Activated CD4-positive, alpha-beta memory T cell treated with anti-CD3 and anti-CD28 coated beads, Interleukin-2, amount 10 ng/mL, durations not matched to agents 7 days and 5 days (primary cell): ENCODE data around the gene MAP3K4. TPM values are rescaled to one million over a fixed set of nuclear protein-coding genes. Genes with fewer than 3 reads are reported as not detected.

Experiments used
- CTCF ChIA-PET: fragments of 350-600 bp; sonication (Branson Sonifier 250); formaldehyde crosslinking; loops from one replicate; lab custom pipeline; 2021; ENCODE audit warnings: antibody characterized with exemption, inconsistent platforms; lab: Charles Lee
- POLR2A ChIA-PET: fragments of 350-600 bp; sonication (Branson Sonifier 250); formaldehyde crosslinking; loops from one replicate; lab custom pipeline; 2021; ENCODE audit warnings: antibody characterized with exemption; lab: Charles Lee
- DNase-seq: peaks from one replicate; pipeline ENCODE4 v3.0.0-alpha.2; 2020
- H3K27ac Mint-ChIP-seq: one replicate; pipeline ENCODE4 v1.8.0; 2021; ENCODE audit warnings: mild to moderate bottlenecking, mixed read lengths
- H3K27me3 Mint-ChIP-seq: one replicate; pipeline ENCODE4 v1.8.0; 2021; ENCODE audit warnings: mixed read lengths
- H3K36me3 Mint-ChIP-seq: one replicate; pipeline ENCODE4 v1.8.0; 2021; ENCODE audit warnings: low read depth, mixed read lengths
- H3K4me1 Mint-ChIP-seq: one replicate; pipeline ENCODE4 v1.8.0; 2021; ENCODE audit warnings: mixed read lengths
- H3K4me3 Mint-ChIP-seq: one replicate; pipeline ENCODE4 v1.8.0; 2021; ENCODE audit warnings: mild to moderate bottlenecking, mixed read lengths
- H3K9me3 Mint-ChIP-seq: one replicate; pipeline ENCODE4 v1.8.0; 2021; ENCODE audit warnings: mixed read lengths
- total RNA-seq, 2 experiments: library from RNA; stranded (reverse); gene quantifications; one replicate each; pipeline ENCODE4 v1.2.3, GENCODE V29; 2021

Gene MAP3K4
- total RNA-seq, 2 experiments from 2014 or later = 40.0 to 50.6 TPM

GRCh38 chr6:161064915-161065314 is 73.3 kb downstream of the MAP3K4 start:
- Mint-ChIP-seq H3K36me3 (peaks cover 6% of the 10 kb centered on the region), H3K27ac (no peak overlapping the region), H3K4me3 (no peak overlapping the region), H3K4me1 (peaks cover 2% of the 10 kb centered on the region), H3K9me3 (no peaks in the 10 kb centered on the region), H3K27me3 (no peaks in the 10 kb centered on the region)
- ChIA-PET POLR2A (no interaction called here), CTCF (no interaction called here)
- no peak for DNase-seq

GRCh38 chr6:161066511-161066910 is 74.9 kb downstream of the MAP3K4 start:
- DNase-seq = no peak
- ChIA-PET POLR2A (no interaction called here), CTCF (no interaction called here)
- Mint-ChIP-seq H3K27ac (no peak overlapping the region), H3K4me1 (peaks cover 2% of the 10 kb centered on the region), H3K27me3 (no peaks in the 10 kb centered on the region), H3K36me3 (peaks cover 5% of the 10 kb centered on the region), H3K9me3 (no peaks in the 10 kb centered on the region), H3K4me3 (no peak overlapping the region)

DNA sequence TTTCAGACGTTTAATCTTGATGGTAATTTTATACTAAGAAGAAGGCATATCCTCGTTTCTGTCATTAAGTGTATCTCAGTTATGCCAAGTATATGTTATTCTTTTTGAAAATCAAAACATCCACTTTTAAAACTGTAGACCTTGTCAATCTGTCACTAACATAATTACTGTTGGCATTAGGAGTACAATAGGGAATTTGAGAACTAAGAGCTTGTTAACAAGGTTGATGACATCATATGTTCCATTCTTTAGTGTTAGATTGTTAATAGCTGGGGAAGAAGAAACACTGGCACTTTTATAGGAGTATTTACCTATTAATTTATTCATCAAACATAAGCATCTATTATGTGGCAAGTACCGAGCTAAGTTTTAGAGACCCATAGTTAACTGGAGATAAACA is 76.2 kb downstream of the MAP3K4 start:
- CTCF ChIA-PET = no interaction called here
- H3K9me3 Mint-ChIP-seq = no peaks in the 10 kb centered on the region

DNA sequence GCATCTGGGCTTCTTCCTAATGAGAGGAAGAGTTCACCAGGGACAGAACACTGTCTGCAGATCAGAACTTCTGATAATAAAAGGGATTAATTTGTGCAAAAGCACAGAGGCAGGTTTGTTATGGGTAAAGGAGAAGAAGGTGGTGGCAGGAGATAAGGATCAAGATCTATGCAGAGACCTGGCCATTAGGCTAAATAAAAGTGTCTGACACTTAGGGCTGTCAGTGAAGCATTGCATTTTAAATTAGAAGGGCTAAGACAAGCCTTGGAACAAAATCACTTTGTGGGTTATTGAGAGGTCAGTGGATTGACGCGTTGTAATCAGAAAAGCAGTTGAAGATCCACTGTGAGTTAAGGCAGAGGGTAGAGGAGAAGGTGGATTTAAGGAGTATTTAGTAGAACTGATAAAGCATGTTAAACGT is 76.8 kb downstream of the MAP3K4 start:
- ChIA-PET CTCF (no interaction called here), POLR2A (no interaction called here)
- no peaks in the 10 kb centered on the region for H3K27me3 Mint-ChIP-seq
- peaks cover 2% of the 10 kb centered on the region for H3K4me1 Mint-ChIP-seq
- no peak overlapping the region for H3K27ac Mint-ChIP-seq
- H3K36me3 Mint-ChIP-seq = peaks cover 6% of the 10 kb centered on the region
- DNase-seq = no peak
- H3K9me3 Mint-ChIP-seq = no peaks in the 10 kb centered on the region
- H3K4me3 Mint-ChIP-seq = no peak overlapping the region

More for the DNA sequence above, 76.2 kb downstream of the MAP3K4 start:
- H3K4me1 Mint-ChIP-seq = peaks cover 2% of the 10 kb centered on the region
- H3K27me3 Mint-ChIP-seq = no peaks in the 10 kb centered on the region
- no peak overlapping the region for H3K27ac Mint-ChIP-seq
- POLR2A ChIA-PET = no interaction called here
- H3K36me3 Mint-ChIP-seq = peaks cover 6% of the 10 kb centered on the region
- no peak overlapping the region for H3K4me3 Mint-ChIP-seq
- DNase-seq = no peak

GRCh38 chr6:161073930-161074329 is 82.4 kb downstream of the MAP3K4 start:
- DNase-seq = no peak
- Mint-ChIP-seq H3K4me1 (no peaks in the 10 kb centered on the region), H3K36me3 (peaks cover 9% of the 10 kb centered on the region), H3K27ac (no peak overlapping the region), H3K4me3 (no peak overlapping the region), H3K27me3 (no peaks in the 10 kb centered on the region), H3K9me3 (no peaks in the 10 kb centered on the region)
- CTCF ChIA-PET = interaction anchor here (1.1 kb wide), 1 partner anchor 47 kb away, joined by 4 read pairs; no protein-coding TSS in a partner anchor
- POLR2A ChIA-PET = no interaction called here

DNA sequence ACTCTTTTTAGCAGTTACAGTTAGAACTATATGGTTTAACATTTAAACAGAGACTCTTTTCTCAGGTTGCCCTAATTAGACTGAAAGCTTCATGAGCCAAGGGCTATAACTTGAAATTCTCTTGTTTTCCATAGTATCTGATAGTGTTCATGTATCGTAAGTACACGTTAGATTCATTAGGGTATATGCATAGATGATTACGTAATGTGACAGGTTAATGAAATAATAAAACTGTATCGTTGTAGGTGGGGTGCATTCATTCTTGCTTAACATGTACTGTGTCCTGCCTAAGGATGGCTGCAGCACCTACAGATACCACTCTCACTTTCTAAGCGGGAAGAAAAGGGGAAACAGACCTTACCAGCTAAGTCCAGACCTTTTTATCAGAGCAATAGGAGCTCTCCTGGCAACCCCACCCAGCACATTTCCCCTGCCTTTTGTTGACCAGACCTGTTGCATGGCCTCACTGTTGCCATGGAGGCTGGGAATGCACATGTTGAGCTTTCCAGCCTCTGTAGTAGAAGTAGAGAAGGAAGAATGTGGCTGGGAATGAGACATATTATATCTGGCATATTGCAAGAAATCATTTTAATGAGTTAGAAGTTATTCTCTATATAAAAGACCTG is 83.0 kb downstream of the MAP3K4 start:
- Mint-ChIP-seq H3K4me3 (no peak overlapping the region), H3K9me3 (no peaks in the 10 kb centered on the region)

GRCh38 chr6:161076181-161076677 is 84.7 kb downstream of the MAP3K4 start:
- no peaks in the 10 kb centered on the region for H3K27me3 Mint-ChIP-seq
- ChIA-PET POLR2A (interaction anchor here (1.0 to 1.5 kb wide), 2 partner anchors 10 to 198 kb away, joined by 4 to 5 read pairs; partner anchors contain the start of gene AGPAT4), CTCF (interaction anchor here (0.6 kb wide), 1 partner anchor 34 kb away, joined by 3 read pairs; no protein-coding TSS in a partner anchor)
- DNase-seq = no peak
- no peaks in the 10 kb centered on the region for H3K4me1 Mint-ChIP-seq
- no peaks in the 10 kb centered on the region for H3K9me3 Mint-ChIP-seq
- H3K36me3 Mint-ChIP-seq = peaks cover 18% of the 10 kb centered on the region
- no peak overlapping the region for H3K27ac Mint-ChIP-seq
- no peak overlapping the region for H3K4me3 Mint-ChIP-seq

More for the DNA sequence above, 83.0 kb downstream of the MAP3K4 start:
- CTCF ChIA-PET = interaction anchor here (1.1 kb wide), 1 partner anchor 48 kb away, joined by 4 read pairs; no protein-coding TSS in a partner anchor
- Mint-ChIP-seq H3K27me3 (no peaks in the 10 kb centered on the region), H3K27ac (no peak overlapping the region), H3K4me1 (no peaks in the 10 kb centered on the region), H3K36me3 (peaks cover 12% of the 10 kb centered on the region)
- no peak for DNase-seq
- POLR2A ChIA-PET = interaction anchor here (1.0 kb wide), 1 partner anchor 23 kb away, joined by 3 read pairs; no protein-coding TSS in a partner anchor

- Mint-ChIP-seq H3K4me3 (no peak overlapping the region), H3K36me3 (peaks cover 10% of the 10 kb centered on the region), H3K4me1 (peaks cover 7% of the 10 kb centered on the region), H3K9me3 (no peaks in the 10 kb centered on the region), H3K27me3 (no peaks in the 10 kb centered on the region), H3K27ac (no peak overlapping the region)
- ChIA-PET CTCF (interaction anchor here (2.0 kb wide), 1 partner anchor 291 kb away, joined by 6 read pairs; no protein-coding TSS in a partner anchor), POLR2A (interaction anchor here (1.1 to 2.3 kb wide), 3 partner anchors 31 to 147 kb away, joined by 3 to 17 read pairs (median 6); partner anchors contain the start of gene MAP3K4)
- peak; percentile 66 for DNase-seq
These were observed 88.1 kb downstream of the MAP3K4 start for GRCh38 chr6:161079566-161080262.

DNA sequence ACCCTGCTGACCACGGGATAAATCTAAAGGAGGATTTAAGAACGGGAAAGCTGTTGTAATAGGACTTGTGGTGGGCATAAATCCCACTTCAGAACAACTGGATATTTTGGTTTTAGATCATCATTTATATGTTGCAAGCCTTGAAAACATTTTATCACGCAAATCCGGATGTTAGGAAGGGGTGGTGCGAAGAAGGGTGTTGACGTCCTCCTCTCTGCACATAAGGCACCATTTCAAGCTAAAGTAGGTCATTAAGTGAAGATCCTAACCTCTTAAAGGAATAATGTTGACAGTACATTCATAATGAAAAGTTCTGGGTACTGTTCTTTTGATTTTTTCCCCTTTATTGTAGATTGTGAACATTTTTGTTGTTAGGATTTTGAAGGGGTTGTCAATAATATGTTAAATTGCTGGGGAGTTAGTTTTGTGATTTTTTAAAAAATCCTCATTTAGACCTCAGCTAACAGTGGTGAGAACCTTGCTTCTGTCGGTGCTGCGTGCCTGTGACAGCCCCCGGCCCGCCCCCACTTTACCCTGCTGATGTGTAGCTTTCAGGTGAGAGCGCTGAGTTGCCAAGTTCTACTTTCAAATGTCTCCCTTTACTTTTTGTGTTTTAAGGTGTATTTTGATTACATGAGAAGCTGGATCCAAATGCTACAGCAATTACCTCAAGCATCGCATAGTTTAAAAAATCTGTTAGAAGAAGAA is 88.8 kb downstream of the MAP3K4 start:
- Mint-ChIP-seq H3K36me3 (peaks cover 13% of the 10 kb centered on the region), H3K9me3 (no peaks in the 10 kb centered on the region), H3K4me1 (peaks cover 12% of the 10 kb centered on the region), H3K27ac (no peak overlapping the region), H3K4me3 (no peak overlapping the region), H3K27me3 (no peaks in the 10 kb centered on the region)
- ChIA-PET CTCF (interaction anchor here (0.6 to 2.0 kb wide), 2 partner anchors 24 to 291 kb away, joined by 4 to 6 read pairs; no protein-coding TSS in a partner anchor), POLR2A (interaction anchor here (0.7 to 2.3 kb wide), 4 partner anchors 31 to 146 kb away, joined by 3 to 17 read pairs (median 4); partner anchors contain the start of gene MAP3K4)
- DNase-seq = no peak

GRCh38 chr6:161082215-161082614 is 90.6 kb downstream of the MAP3K4 start:
- Mint-ChIP-seq H3K4me3 (no peak overlapping the region), H3K36me3 (peaks cover 28% of the 10 kb centered on the region), H3K4me1 (peaks cover 19% of the 10 kb centered on the region), H3K9me3 (no peaks in the 10 kb centered on the region), H3K27ac (no peak overlapping the region), H3K27me3 (no peaks in the 10 kb centered on the region)
- ChIA-PET POLR2A (no interaction called here), CTCF (interaction anchor here (1.1 kb wide), 1 partner anchor 289 kb away, joined by 5 read pairs; no protein-coding TSS in a partner anchor)
- DNase-seq = no peak

GRCh38 chr6:161085246-161085645 is 93.7 kb downstream of the MAP3K4 start:
- peak overlapping the region; percentile 53 for H3K27ac Mint-ChIP-seq

DNA sequence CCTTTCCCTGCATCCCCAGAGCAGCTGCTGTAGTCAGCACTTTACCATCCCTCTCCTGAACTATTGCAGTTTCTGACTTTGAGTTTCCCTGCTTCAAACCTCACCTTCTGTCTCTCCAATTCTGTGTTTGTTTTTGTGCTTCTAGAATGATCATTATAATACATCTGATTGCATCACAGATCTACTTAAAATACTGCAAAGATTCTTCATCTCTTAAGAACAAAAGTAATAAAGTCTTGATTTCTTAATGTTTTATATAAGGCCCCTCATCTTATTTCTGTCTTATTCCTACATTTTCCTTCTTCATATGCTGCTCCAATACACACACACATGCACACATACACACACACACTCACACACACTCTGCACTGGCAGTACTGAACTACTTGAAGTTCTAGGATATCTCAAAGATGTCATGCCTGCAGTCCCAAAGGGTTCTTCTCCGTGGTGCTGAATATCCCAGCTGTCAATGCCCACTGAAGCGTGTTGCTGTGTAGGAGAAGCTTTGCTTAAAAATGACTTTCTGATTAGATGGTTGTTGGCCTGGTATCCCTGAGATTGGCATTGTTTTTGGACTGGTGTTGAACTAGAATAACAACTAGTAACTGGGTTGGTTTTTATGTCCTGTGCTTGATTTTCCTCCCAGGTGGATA is 97.2 kb downstream of the MAP3K4 start:
- Mint-ChIP-seq H3K27me3 (no peaks in the 10 kb centered on the region), H3K36me3 (peaks cover 57% of the 10 kb centered on the region)
- CTCF ChIA-PET = interaction anchor here (0.6 kb wide), 1 partner anchor 275 kb away, joined by 4 read pairs; no protein-coding TSS in a partner anchor

More at GRCh38 chr6:161085246-161085645, 93.7 kb downstream of the MAP3K4 start:
- Mint-ChIP-seq H3K27me3 (no peaks in the 10 kb centered on the region), H3K9me3 (no peaks in the 10 kb centered on the region), H3K36me3 (peaks cover 43% of the 10 kb centered on the region), H3K4me3 (no peak overlapping the region), H3K4me1 (peaks cover 19% of the 10 kb centered on the region)
- no peak for DNase-seq
- CTCF ChIA-PET = interaction anchor here (1.3 to 1.6 kb wide), 2 partner anchors 286 to 287 kb away, joined by 3 to 6 read pairs; no protein-coding TSS in a partner anchor
- POLR2A ChIA-PET = interaction anchor here (1.2 to 1.3 kb wide), 2 partner anchors 9 to 94 kb away, joined by 4 to 5 read pairs; partner anchors contain the start of gene MAP3K4

More for the DNA sequence above, 97.2 kb downstream of the MAP3K4 start:
- POLR2A ChIA-PET = no interaction called here
- Mint-ChIP-seq H3K27ac (no peak overlapping the region), H3K4me3 (no peak overlapping the region), H3K4me1 (peaks cover 25% of the 10 kb centered on the region), H3K9me3 (no peaks in the 10 kb centered on the region)
- no peak for DNase-seq
